HG03378 (cell line): ENCODE data around the gene OSBPL6.
"Not testable (repeated sequence)": the region's sequence is repeated elsewhere in the genome, so short reads cannot be mapped to it uniquely, and the experiment has no call there.

ENCODE experiments used
- ATAC-seq: cut with Tn5 transposase; IDR thresholded peaks from one replicate; pipeline ENCODE4 v1.9.1; 2021; ENCODE audit warnings: mild to moderate bottlenecking, moderate library complexity; ENCODE audit not compliant: unreplicated experiment

Gene OSBPL6

DNA sequence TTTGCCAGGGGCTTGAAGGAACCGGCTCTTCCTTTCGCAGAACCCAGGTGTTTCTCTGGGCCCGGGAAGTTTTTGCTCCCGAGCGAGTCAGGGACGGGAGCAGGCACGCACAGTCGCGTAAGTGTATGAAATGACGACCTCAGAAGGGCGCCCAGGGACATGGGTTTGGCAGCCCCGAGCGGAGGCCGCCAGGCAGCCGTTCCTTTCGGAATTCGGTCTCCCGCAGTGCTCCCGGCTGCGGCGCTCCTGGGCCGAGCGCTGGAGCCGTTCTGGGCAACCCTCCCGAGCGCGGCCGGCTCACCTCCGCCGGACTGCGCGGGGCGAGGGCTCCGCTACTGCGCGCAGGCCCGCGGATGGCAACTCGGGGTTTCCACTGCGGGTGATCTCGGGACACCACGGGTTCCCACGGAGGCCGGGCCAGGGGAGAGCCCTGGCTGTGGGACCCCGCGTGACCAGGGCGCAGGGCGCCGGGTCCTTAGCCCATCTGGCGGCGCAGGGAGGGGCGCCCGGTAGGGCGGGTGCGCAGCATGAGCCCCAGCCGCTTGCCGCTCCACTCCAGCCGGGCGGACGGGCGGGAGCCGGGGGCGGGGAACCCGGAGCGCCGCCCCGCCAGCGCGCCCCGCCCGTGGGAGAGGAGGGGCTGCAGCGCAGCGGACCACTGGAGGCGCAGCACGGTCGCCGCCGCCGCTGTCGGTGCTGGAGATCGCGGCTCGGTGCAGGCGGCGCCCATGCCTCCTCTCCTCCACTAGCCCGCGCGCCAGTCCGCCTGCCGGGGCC is at the start of gene OSBPL6:
Gene OSBPL6, plus strand, starts transcription at position 690 of the 777 bp plus-strand sequence. CDS start 111,673 bp downstream, outside the sequence.
- ATAC-seq: peak; percentile 76

DNA sequence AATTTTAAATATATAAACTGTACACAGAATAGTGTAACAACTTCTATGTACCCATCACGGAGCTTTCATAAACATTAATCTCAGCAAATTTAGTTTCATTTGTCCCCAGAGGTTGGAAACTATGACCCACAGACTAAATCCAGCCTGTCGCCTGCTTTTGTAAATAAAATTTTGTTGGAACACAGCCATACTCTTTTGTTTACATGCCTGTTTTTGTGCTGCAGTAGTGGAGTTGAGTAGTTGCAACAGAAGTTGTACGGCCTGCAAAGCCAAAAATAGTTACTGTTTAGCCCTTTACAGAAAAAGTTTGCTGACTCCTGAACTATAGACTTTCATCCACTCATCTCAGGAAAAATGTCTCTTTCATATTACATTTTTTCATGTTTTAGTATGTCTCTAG is 42.3 kb upstream of the OSBPL6 start:
- ATAC-seq: no peak

DNA sequence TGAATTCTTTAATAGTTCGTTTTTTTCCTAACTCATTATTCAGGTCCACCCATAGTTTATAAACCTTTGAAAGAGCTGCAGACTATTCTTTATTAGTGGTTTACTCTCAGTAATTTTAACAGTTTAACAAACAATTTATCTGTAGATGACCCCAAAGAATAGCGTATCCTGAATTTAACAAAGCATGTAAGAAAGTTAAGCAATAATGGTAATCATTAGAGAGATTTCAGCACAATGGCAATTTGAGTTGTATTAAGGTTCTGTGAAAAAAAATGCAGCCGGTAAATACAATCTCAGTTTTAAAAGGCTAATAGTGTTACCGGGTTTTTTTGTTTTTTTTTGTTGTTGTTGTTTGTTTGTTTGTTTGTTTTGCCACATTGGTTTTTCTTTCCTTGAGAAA is 41.8 kb upstream of the OSBPL6 start:
- ATAC-seq: no peak

DNA sequence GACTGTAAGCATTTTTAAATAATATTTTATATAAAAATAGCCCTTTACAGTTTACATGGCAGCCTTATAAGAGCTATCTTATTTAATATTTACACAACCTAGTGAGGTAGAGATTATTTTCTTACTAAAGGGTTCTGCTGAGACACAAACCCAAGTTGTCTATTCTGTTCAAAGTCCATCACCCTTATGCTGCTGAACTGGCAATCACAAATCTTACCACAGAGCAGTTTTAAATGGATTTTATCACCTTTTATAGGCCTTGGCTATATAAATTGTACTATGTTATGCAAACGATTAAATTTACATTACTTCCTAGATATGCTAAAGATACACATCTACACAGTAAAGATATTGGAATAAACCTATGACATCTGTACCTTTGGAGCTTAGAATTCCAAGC is 41.3 kb upstream of the OSBPL6 start:
- ATAC-seq: no peak

DNA sequence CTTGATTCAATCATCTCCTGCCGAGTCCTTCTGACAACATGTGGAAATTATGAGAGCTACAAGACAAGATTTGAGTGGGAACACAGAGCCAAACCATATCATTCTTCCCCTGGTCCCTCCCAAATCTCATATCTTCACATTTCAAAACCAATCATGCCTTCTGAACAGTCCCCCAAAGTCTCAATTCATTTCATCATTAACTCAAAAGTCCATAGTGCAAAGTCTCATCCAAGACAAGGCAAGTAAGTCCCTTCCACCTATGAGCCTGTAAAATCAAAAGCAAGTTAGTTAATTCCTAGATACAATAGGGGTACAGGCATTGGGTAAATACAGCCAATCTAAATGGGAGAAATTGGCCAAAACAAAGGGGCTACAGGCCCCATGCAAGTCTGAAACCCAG is 40.4 kb upstream of the OSBPL6 start:
- ATAC-seq: not testable (repeated sequence)

DNA sequence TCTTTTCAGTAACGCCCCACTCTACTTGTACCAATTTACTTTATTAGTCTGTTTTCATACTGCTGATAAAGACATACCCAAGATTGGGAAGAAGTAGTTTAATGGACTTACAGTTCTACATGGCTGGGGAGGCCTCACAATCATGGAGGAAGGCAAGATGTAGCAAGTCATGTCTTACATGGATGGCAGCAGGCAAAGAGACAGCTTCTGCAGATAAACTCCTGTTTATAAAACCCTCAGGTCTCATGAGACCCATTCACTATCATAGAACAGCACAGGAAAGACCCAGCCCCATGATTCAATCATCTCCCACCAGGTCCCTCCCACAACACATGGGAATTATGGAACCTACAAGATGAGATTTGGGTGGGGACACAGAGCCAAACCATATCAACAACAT is 38.8 kb upstream of the OSBPL6 start:
- ATAC-seq: no peak

DNA sequence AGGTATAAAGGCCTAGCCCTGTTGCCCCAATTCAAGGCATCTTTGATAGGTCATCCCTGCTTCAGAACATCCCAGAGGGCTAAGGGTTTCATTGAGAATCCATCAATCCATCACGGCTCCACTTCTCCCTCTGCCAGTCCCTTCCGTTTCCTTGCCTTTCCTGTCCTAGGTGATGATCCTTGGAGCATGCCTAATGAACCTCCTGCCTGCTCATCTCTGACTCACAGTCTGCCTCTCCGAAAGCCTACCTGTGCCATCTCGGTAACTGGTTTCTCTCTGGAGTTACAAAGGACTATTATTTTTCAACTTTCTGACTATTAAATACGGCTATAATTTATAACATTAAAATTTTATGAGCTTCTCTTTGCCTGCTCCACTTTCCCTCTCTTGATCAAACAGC is 36.7 kb upstream of the OSBPL6 start:
- no peak for ATAC-seq

DNA sequence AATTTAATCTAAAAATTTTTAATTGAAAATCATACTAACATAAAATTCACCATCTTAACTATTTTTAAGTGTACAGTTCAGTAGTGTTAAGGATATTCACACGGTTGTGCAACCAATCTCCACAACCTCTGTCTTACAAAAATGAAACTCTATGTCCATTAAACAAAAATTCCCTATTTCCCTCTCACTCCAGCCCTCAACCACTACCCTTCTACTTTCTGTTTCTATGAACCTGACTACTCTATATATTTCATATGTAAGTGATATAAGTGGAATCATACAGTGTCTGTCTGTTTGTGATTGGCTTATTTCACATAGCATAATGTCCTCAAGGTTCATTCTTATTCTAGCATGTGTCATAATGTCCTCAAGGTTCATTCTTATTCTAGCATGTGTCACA is 34.3 kb upstream of the OSBPL6 start:
- no peak for ATAC-seq

DNA sequence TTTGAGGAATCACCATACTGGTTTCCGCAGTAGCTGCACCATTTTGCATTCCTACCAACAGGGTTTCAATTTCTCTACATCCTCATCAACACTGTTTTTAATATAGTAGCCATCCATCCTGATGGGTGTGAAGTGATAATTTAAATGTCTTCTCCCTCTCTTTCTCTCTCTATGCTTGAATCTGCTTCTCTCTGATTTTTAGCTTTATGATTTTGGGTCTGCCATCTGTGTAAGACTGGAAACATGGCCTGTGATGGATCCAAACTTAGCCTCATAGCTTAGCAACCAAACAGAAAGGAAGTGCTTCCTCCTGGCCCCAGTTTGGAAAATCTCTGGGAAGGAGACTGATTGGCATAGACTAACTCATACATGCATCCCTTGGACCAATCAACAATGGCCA is 33.7 kb upstream of the OSBPL6 start:
- ATAC-seq: no peak

DNA sequence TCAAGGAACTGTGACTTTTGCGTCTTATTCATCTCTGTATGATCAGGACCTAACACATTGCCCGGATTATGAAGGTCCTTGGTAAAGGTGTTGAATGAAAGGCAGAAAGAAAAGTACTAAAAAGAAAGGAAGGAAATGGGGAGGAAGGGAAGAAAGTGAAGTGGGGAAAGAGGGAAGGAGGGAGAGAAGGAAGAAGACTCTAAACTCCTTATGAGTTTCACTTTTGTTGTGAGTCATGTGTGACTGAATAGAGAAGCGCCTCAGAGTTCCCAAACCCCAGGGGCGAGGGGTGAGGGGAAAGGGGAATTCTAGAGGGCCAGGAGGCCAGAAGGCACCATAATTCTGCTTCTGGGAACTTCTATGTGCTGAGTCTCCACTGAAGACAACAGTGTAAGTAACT is 30.9 kb upstream of the OSBPL6 start:
- no peak for ATAC-seq

DNA sequence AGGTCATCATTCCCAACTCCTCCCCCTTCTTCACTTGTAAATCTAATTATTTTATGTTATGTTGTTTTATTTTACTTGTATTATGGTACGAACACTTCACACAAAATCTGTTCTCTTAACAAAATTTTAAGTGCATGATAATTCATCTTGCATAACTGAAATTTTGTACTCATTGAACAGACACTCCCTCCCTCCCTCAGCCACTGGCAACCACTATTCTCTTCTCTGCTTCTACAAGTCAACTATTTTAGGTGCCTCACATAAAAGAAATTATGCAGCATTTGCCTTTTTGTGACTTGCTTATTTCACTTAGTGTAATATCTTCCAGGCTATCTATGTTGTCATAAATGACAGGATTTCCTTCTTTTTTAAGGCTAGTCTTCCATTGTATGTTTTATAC is 30.4 kb upstream of the OSBPL6 start:
- no peak for ATAC-seq

DNA sequence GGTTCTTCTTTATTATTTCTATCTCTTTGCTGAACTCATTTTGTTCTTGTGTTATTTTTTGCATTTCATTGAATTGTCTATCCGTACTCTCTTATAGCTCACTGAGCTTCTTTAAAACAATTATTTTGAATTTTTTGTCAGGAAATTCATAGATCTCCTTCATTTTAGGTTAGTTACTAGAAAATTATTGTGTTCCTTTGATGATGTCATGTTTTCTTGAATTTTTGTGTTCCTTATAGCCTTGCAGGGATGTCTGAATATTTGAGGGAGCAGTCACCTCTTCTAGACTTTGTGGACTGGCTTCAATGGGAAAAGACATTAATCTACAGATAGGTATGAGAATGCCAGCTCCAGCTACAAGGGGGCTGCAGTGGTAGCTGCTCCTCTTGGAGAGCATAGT is 20.7 kb upstream of the OSBPL6 start:
- no peak for ATAC-seq

DNA sequence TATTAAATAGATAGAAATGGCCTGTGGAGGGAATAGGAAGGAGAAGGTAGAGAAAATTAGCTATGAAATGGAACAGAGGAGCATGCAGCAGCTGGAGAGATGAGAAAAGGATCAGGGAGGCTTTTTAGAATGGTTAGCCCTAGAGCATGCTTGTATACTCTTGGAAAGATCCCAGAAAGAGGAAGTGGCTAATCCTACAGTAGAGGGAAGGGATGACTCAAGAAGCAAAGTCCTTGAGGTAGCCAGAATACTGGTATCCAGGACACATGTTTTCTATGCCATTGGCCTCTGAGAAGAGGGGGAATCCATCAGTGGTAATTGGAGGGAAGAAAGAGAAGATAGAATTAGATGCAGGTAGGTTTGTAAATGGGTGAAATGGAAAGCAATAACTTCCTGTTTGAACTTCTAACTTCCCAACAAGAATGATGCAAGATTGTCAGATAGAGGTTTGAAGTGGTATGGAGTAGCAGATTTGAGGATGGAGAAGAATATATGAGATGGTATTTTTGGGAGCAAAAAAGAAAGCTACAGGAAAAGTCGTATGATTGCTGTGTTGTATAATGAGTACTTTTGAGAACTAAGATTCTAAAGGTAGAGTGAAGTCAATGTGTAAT is 17.1 kb upstream of the OSBPL6 start:
- ATAC-seq: no peak

DNA sequence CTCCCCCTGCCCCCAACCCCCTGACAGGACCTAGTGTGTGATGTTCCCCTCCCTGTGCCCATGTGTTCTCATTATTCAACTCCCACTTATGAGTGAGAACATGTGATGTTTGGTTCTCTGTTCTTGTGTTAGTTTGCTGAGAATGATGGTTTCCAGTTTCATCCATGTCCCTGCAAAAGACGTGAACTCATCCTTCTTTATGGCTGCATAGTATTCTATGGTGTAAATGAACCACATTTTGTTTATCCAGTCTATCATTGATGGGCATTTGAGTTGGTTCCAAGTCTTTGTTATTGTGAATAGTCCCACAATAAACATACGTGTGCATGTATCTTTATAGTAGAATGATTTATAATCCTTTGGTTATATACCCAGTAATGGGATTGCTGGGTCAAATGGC is 13.7 kb upstream of the OSBPL6 start:
- not testable (repeated sequence) for ATAC-seq

DNA sequence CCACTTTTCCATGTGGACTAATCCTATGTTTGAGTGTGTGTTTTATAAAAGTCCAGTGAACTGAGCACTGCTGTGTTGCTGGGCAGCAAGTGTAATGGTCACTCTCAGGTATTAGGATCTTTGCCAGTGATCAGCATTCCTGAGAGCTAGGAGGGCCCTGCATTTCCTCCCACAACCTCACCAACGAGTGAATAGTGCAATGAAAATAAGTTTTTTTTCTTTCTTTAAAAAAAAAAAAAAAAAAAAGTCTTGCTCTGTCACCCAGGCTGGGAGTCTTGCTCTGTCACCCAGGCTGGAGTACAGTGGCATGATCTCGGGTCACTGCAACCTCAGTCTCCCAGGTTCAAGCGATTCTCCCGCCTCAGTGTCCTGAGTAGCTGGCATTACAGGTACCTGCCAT is 6.5 kb upstream of the OSBPL6 start:
- no peak for ATAC-seq

DNA sequence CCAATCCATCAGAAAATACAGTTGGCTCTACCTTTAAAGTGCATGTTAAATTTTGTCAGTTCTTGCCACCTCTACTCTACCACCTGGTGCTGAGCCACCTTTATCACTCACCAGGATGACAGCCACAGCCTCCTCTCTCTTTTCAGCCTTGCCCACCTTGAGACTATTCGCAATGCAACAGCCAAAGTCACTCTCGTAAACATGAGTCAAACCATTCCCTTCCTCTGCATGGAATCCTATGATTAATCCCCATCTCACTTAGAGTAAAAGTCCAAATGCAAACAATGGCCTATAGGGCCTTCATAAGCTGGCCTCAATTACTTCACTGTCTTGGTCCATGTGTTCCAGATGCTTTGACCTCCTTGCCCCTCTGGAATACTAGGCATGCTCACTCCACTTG is 5.8 kb upstream of the OSBPL6 start:
- no peak for ATAC-seq

DNA sequence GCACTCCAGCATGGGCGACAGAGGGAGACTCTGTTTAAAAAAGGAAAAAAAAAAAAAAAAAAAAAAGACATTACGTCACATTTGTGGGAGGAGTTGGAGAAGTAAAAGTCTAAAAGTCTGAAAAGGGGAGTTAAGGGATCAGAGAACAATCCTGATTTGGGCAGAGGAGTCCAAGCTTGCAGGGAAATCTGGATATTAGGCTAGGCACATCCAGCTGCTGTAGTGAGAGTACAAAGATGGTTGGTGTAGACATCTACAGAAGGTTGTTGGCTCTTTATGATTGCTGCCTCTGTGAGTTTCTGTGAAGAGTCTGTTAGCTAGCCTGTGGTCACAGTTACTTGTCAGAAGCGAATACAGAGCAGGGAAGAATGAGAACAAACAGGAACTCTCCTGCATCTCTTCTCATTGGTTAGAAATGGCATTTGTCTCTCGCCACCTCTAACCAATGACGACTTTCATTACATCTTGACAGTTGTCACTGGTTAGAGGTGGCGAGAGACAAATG is 3.3 kb upstream of the OSBPL6 start:
- ATAC-seq: no peak

DNA sequence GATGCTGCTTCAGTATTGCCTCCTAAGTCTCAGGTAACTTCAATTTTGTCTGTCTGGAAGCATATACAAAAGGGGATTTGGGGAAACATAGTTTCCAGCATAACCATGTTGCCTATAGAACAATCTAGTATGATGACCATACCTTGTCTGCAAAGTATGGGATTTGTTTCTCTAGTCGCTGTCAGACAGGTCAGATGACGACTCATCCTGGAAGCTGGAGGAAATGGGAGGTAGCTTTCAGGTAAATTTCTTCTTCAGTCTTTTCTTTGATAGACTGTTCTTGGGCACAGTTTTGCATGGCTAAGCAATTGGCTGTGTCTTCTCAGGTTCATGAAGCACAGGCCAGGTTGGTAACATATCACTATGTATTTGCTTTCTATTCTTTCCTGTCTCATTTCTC is 2.8 kb upstream of the OSBPL6 start:
- ATAC-seq: no peak

DNA sequence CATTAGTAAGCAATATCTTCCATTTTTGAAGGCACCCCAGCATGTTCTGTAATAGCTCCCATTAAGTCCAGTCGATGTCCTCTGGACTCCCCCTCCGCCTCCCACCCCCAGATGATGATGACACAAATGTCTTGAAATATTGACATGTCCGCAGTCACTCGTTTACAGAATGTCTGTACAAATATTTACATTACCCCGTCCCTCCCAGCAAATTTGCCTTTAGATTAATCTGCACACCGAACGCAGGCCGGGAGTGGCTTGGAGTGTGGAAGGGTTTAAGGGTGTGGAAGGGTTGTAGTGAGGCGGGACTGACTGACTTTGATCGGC is 853 bp upstream of the OSBPL6 start:
- no peak for ATAC-seq

DNA sequence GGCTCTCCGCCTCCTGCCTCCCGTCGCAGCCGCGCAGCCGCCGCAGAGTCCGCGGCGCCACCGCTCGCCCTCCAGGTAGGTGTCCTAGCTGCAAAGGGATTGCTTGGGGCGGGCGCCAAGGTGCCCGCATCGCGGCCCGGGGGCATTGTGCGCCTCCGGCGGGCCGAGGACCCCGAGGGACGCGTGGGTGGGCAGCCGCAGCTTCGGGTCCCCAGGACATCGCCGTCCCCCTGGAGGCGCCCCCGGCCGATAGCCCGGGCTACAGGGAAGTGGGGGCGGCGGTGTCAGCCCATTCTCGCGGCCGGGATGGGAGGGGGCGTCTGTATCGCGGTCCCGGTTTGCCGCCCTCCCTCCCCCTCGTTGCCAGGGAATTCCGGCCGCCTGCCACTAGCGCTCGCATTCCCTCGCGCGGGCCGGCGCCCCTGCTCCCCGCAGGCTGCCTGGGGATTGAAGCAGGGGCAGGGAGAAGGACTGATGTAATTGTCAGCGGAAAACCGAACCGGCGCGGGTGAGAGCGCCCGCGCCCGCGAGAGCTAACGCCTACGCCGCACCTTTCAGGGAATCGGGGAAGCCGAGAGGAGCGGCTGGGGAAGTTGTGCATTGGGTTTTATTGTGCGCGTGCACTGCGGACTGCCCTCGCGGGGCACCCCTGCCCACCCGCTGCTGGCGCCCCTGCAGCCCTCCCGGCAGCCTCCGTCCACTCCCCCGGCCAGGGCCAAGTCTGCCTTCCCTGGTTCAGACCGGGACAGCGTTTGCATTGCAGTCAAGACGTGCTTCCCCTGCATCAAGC is 483 bp downstream of the OSBPL6 start:
- ATAC-seq: peak; percentile 3

DNA sequence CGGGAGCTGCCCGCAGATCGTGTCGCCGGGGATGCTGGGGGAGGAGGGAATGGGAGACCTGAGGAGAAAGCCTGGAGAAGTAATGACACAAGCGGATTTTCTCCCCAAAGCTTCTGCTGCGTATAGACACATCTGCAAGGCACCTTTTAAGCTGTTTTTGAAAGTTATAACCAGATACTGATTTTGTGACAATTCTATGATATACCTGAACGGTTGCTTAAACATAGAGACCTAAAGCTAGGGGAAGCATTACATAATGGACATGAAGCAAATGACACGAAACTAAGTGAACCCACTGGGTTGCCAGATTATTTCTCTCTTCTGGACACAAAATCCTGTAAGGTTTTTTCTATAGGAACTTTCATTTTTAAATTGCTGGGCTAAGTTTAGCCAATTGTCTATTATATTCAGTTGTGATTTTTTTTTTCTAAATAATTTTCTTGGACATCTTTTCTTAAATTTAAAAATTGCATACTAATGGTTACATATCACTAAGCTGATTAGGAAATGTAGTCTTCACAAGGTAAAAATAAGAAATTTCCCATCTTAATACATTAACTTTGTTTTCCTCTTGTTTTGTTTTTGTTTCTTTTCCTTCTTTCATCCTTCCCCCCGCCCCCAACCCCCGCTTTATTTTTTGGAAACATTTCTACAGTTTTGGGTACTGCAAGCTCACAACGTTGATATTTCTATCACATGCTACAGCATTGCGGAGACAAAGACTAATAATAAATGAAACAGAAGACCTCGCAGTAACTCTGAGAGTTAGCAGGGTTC is 1.3 kb downstream of the OSBPL6 start:
- ATAC-seq: no peak
